HUES64 (cell line): ENCODE measurements around the gene DGKD.
"Not testable (repeated sequence)": the region's sequence is repeated elsewhere in the genome, so short reads cannot be mapped to it uniquely, and the experiment has no call there.

Experiments used
- H3K27ac ChIP-seq: 2 replicates; pipeline ENCODE4 v1.7.0; 2013; ENCODE audit warnings: low read depth, low read length, inconsistent platforms
- H3K27me3 ChIP-seq: 2 replicates; pipeline ENCODE4 v1.6.1; 2013; ENCODE audit warnings: mild to moderate bottlenecking, low read length; ENCODE audit not compliant: insufficient read depth
- H3K36me3 ChIP-seq: 2 replicates; pipeline ENCODE4 v1.6.1; 2013; ENCODE audit warnings: mild to moderate bottlenecking, low read length; ENCODE audit not compliant: insufficient read depth
- H3K4me1 ChIP-seq: 2 replicates; pipeline ENCODE4 v1.6.1; 2013; ENCODE audit warnings: mild to moderate bottlenecking, low read length, moderate library complexity; ENCODE audit not compliant: insufficient read depth
- H3K4me3 ChIP-seq: 2 replicates; pipeline ENCODE4 v1.5.1; 2013; ENCODE audit warnings: mild to moderate bottlenecking, low read length, moderate library complexity
- H3K9ac ChIP-seq: 2 replicates; pipeline ENCODE4 v1.6.1; 2013; ENCODE audit warnings: mild to moderate bottlenecking, low read depth, low read length
- H3K9me3 ChIP-seq: 2 replicates; pipeline ENCODE4 v1.6.1; 2013; ENCODE audit warnings: low read depth, low read length; ENCODE audit not compliant: insufficient read depth
- WGBS: fragments of 150-250, 120-280 bp; methylation state at CpG from one replicate; pipeline ENCODE4 v1.1.7; 2013; ENCODE audit warnings: missing lambda C conversion rate; 5-methylcytosine and 5-hydroxymethylcytosine counted together

The DGKD gene

DNA sequence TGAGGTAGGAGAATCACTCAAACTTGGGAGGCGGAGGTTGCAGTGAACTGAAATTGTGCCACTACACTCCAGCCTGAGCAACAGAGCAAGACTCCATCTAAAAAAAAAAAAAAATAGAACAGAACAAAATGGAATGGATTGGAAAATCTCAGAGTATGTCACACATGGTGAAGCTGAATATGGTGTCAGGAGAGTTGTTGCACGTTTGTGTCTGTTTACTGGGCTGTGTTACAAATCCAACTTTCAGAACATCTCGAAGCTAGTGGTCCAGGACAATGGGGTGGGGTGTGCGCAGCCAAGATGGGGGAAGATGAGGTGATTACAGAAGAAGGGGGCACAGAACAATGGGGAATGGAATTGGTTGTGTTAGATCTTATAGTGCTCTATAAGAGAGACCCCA lies 29.0 kb upstream of the DGKD start:
- 81% methylated on average over 4 of the region's 4 CpGs for WGBS
- Histone ChIP-seq H3K9ac (no peak overlapping the region), H3K4me3 (no peak overlapping the region), H3K27me3 (peaks cover 54% of the 10 kb centered on the region), H3K9me3 (no peaks in the 10 kb centered on the region), H3K36me3 (no peaks in the 10 kb centered on the region), H3K27ac (no peak overlapping the region), H3K4me1 (peaks cover 12% of the 10 kb centered on the region)

DNA sequence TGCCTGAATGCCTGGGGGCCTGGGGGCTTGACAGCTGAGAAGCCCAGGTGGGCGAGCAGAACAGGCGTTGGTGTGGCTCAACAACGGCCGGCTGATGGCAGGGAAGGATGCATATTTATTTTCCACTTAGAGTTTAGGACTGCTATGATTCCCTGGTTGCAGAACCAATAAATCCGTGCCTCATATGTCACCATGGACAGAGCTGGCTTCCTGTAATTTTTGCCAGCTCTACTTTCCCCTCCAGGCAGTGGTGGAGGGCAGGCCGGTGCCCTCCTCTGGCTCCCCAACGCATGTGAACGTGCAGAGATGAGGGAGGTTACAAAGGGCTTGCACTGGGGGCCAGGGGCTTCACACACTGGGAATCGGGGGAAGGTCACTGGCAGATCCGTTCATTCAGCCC lies 28.5 kb upstream of the DGKD start:
- no peak overlapping the region for H3K4me3 ChIP-seq
- no peaks in the 10 kb centered on the region for H3K36me3 ChIP-seq
- H3K27me3 ChIP-seq: peaks cover 57% of the 10 kb centered on the region
- H3K27ac ChIP-seq: no peak overlapping the region
- 84% methylated on average over 10 of the region's 10 CpGs for WGBS
- no peaks in the 10 kb centered on the region for H3K9me3 ChIP-seq
- peaks cover 13% of the 10 kb centered on the region for H3K4me1 ChIP-seq
- no peak overlapping the region for H3K9ac ChIP-seq

DNA sequence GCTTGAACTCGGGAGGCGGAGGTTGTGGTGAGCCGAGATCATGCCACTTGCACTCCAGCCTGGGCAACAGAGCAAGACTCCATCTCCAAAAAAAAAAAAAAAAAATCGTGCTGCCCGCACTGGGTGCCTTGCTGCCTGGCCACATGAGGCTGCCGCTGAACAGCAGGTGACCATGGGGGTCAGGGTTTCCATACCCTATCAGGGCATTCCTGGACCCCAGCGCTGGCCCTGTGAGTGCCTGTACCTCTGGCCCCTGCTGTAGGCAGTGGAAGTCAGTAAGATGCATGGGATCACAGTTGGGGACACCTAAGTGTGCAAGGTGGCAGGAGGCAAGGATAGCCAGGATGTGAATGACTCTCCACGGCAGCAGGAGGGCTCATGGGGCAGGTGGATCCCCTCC lies 27.8 kb upstream of the DGKD start:
- Histone ChIP-seq H3K36me3 (no peaks in the 10 kb centered on the region), H3K4me1 (peaks cover 13% of the 10 kb centered on the region), H3K9ac (no peak overlapping the region), H3K9me3 (no peaks in the 10 kb centered on the region), H3K27ac (no peak overlapping the region), H3K4me3 (no peak overlapping the region), H3K27me3 (peaks cover 62% of the 10 kb centered on the region)
- WGBS: 95% methylated on average over 8 of the region's 8 CpGs

DNA sequence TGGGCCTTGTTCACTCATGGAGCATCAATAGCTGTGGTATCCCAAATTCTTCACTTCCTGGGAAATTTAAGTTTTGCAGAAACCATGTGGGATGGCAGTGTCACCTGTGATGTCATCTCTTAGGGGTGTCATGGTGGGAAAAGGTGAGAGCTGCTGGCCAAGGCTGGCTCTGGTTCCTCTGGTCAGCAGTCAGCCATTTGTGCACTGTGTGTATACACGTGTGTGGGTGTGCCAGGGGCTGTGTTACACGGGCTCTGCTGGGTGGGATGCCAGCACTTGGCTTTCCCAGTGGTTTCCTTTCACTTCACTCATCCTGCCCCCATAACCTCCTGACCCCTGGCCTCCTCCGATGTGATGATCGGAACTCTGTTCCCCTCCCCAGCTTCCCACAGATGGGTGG lies 25.4 kb upstream of the DGKD start:
- H3K4me1 ChIP-seq: peaks cover 13% of the 10 kb centered on the region
- no peak overlapping the region for H3K4me3 ChIP-seq
- no peak overlapping the region for H3K9ac ChIP-seq
- no peaks in the 10 kb centered on the region for H3K36me3 ChIP-seq
- H3K9me3 ChIP-seq: no peaks in the 10 kb centered on the region
- 81% methylated on average over 4 of the region's 4 CpGs for WGBS
- peaks cover 84% of the 10 kb centered on the region for H3K27me3 ChIP-seq
- H3K27ac ChIP-seq: no peak overlapping the region

DNA sequence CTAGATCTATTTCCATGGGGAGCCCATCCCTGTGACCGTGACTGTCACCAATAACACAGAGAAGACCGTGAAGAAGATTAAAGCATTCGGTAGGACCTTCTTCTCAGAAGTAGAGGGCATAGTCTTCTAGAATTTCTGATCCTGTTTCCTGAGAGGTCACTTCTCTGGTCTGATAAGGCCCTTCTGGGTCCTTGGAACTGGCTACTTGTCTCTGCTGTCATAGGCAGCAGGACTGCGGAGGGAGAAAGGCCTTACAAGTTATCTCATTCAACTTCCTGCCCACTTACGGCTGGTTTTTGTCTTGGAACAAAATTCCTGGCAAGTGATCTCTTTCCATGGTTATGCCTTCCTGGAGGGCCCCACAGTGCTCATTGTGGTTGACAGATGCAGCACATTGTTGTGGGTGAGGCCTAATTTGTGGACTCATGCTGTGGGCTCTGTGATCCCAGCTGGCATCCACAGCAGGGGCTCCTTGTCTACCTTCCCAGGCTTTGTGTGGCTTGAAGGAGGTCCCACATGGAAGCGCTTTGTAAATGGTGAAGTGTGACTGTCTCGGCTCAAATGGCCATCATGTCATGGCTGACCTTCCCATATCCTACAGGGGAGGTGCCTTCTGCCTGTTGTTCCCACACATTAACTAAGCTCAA lies 24.7 kb upstream of the DGKD start:
- Histone ChIP-seq H3K36me3 (no peaks in the 10 kb centered on the region), H3K27me3 (peaks cover 85% of the 10 kb centered on the region), H3K4me3 (no peak overlapping the region), H3K4me1 (peaks cover 13% of the 10 kb centered on the region), H3K9ac (no peak overlapping the region), H3K27ac (no peak overlapping the region; the same call in 1 of the 2 replicates), H3K9me3 (no peaks in the 10 kb centered on the region)
- WGBS: 29% methylated on average over 7 of the region's 7 CpGs

DNA sequence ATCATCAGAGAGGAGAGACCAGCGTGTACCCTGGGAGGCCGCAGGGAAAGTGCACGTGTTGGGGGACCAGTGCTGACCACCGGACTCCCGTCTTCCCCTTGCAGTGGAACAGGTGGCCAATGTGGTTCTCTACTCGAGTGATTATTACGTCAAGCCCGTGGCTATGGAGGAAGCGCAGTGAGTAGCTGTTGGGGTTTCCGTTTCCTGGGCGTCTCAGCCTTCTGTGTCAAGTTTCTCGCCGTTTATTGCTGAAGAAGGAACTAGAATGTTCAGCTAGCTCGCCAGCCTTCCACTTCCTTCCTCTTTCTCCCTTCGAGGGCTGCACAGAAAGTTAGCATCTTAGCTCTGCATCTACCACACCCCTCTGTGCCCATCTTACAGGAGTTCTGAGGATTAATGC lies 22.8 kb upstream of the DGKD start:
- Histone ChIP-seq H3K9ac (no peak overlapping the region), H3K9me3 (no peaks in the 10 kb centered on the region), H3K4me3 (no peak overlapping the region), H3K27ac (no peak overlapping the region), H3K4me1 (peaks cover 13% of the 10 kb centered on the region), H3K36me3 (no peaks in the 10 kb centered on the region), H3K27me3 (peaks cover 92% of the 10 kb centered on the region)
- 93% methylated on average over 15 of the region's 15 CpGs for WGBS

DNA sequence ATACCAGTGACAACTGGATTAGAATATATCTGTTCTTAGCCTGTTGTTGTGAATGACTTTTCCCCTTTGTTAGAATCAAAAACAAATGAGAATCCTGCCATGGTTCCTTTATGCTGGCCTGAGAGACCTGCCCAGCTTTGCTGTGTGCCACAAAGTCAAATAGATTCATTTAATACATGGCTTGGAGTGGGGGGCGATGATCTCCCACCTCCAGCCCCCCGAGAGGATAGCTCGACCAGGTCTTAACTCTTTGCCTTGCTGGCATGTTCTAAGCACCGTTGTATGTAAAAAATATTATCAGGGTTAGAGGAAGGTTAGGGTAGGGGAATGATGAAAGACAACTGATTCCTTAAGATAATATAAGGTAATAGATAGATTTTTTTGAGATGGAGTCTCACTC lies 22.2 kb upstream of the DGKD start:
- 94% methylated on average over 4 of the region's 4 CpGs for WGBS

DNA sequence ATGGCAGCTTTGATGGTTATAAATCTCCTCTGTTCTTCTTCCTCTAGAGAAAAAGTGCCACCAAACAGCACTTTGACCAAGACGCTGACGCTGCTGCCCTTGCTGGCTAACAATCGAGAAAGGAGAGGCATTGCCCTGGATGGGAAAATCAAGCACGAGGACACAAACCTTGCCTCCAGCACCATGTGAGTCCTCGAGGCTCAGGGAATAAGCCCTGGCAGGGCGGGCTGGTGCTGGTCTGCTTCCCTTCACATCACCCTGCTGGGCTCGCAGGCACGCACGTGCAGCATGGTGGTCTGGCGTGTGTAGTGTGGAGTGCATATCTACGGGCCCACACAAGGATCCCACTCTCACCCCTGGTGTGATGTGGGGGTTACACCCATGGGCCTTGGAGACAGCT lies 19.4 kb upstream of the DGKD start:
- Histone ChIP-seq H3K36me3 (no peaks in the 10 kb centered on the region), H3K9ac (no peak overlapping the region), H3K27ac (no peak overlapping the region), H3K4me3 (no peak overlapping the region), H3K9me3 (no peaks in the 10 kb centered on the region), H3K4me1 (peaks cover 4% of the 10 kb centered on the region), H3K27me3 (peaks cover 80% of the 10 kb centered on the region)
- WGBS: 91% methylated on average over 10 of the region's 11 CpGs

More for the DNA sequence above, 22.2 kb upstream of the DGKD start:
- no peaks in the 10 kb centered on the region for H3K36me3 ChIP-seq
- peaks cover 89% of the 10 kb centered on the region for H3K27me3 ChIP-seq
- no peak overlapping the region for H3K9ac ChIP-seq
- H3K27ac ChIP-seq: no peak overlapping the region
- H3K9me3 ChIP-seq: no peaks in the 10 kb centered on the region
- H3K4me3 ChIP-seq: no peak overlapping the region
- H3K4me1 ChIP-seq: peaks cover 13% of the 10 kb centered on the region

DNA sequence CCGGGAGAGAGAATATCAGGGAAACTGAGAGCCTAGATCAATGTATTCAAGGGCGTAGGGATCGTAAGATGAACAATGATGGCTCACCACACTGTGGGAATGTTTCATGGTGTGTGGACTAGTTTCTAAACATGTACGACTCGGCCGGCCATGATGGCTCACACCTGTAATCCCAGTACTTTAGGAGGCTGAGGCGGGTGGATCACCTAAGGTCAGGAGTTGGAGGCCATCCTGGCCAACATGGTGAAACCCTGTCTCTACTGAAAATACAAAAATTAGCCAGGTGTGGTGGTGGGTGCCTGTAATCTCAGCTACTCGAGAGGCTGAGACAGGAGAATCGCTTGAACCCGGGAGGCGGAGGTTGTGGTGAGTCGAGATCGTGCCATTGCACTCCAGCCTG lies 18.2 kb upstream of the DGKD start:
- H3K4me1 ChIP-seq, H3K4me3 ChIP-seq, H3K27ac ChIP-seq, H3K36me3 ChIP-seq, H3K9ac ChIP-seq, H3K9me3 ChIP-seq: not testable (repeated sequence)
- peaks cover 68% of the 10 kb centered on the region for H3K27me3 ChIP-seq
- WGBS: 95% methylated on average over 13 of the region's 13 CpGs

DNA sequence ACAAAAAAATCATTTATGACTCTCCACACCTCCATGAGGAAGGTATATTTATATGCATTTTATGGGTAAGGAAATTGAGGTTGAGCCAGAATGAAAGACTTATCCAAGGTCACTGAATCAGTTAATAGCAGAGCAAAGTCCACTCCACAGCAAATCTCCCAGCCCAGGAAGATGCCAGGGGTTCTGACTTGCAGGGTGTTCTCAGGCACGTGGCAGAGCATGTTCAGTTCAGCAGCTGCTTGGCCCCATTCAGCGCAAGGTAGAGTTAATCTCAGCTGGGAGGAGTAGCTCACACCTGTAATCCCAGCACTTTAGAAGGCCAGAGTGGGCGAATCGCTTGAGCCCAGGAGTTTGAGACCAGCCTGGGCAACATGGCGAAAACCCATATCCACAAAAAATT lies 17.8 kb upstream of the DGKD start:
- Histone ChIP-seq H3K36me3 (no peaks in the 10 kb centered on the region), H3K4me3 (no peak overlapping the region), H3K27me3 (peaks cover 63% of the 10 kb centered on the region), H3K9ac (no peak overlapping the region), H3K4me1 (no peaks in the 10 kb centered on the region), H3K9me3 (no peaks in the 10 kb centered on the region), H3K27ac (no peak overlapping the region)
- WGBS: 94% methylated on average over 5 of the region's 5 CpGs

DNA sequence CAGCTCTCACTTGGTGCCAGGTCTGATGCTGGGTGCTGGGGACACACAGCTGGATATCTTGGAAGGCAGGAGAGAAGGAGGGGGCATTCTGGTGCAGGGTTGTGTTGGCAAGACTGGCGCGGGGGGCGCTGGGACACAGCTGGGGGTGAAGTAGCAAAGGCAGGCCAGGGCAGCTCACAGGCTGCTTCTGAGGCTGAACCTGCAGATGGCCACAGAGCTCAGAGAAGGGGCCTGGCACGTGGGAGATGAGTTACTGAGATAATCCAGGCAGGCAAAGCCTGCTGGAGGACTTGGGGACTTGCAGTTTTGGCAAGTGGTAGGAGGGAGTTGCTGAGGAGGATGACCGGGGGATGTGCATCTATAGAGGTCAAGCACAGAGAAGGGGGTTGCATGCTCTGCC lies 16.2 kb upstream of the DGKD start:
- 80% methylated on average over 5 of the region's 5 CpGs for WGBS
- no peak overlapping the region for H3K27ac ChIP-seq
- no peak overlapping the region for H3K9ac ChIP-seq

DNA sequence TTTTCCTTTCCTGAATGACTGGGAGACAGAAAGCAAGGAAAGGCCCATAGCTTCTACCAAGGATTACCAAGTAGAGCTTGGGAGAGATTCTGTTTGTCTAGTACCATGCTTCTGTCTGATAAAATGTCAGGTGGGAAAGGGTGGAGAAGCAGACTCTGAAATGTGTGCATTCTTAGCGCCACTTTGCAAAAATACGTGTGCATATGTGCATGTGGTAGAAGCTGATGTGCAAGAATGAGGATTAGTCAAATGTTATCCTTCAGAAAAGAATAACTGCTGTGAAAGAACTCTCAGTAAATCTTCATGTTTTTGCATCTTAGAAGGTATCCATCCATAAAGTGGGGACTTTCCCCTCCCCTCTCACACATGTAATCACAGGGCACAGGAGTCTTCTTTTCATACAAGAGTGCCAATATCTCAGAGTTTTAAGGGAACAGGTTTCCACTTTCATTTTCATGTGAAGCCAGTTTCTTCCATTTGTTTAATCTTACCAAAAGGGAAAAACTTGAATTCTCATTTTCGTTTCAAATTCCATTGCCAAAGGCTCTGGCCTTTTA lies 15.4 kb upstream of the DGKD start:
- Histone ChIP-seq H3K4me3 (no peak overlapping the region), H3K9me3 (no peaks in the 10 kb centered on the region), H3K9ac (no peak overlapping the region), H3K4me1 (no peaks in the 10 kb centered on the region), H3K36me3 (no peaks in the 10 kb centered on the region), H3K27me3 (peaks cover 41% of the 10 kb centered on the region), H3K27ac (no peak overlapping the region)
- 87% methylated on average over 3 of the region's 3 CpGs for WGBS

More for the DNA sequence above, 16.2 kb upstream of the DGKD start:
- Histone ChIP-seq H3K36me3 (no peaks in the 10 kb centered on the region), H3K9me3 (no peaks in the 10 kb centered on the region), H3K27me3 (peaks cover 50% of the 10 kb centered on the region), H3K4me1 (no peaks in the 10 kb centered on the region), H3K4me3 (no peak overlapping the region)
